ENCODE data around the gene MRPL4. TPM values are rescaled to one million over a fixed set of nuclear protein-coding genes. Genes with fewer than 3 reads are reported as not detected.

The MRPL4 gene
- total RNA-seq, 1 experiment from 2014 or later = 99.3 TPM

DNA sequence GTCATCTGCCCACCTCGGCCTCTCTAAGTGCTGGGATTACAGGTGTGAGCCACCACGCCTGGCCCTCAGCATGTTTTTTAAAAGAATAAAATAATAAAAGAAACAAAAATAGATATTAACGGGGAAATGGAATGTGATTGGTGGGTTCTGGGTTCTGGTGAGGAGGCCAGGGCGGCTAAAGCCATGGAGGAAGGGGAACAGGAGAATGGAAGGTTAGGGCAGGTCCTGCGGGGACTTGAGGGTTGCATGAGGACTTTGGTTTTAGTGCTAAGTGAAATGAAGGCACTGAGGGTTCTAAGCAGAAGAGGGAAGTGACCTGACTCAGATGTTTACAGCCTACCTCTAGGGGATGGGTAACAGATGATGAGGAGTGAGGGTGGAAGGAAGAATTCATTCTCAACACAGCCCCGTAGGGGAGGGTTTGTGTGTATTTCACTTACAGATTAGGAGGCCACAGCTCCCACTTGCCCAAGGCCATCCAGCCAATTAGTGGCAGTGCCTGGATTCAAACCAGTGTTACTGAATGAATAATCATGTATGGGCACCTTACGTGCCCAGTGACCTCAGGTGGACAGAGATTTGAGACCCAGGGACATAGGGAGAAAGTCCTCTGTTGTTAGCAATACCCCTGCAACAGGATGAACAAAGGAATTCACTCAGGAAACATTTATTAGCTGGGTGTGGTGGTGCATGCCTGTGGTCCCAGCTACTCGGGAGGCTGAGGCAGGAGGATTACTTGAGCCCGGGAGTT lies 6.7 kb upstream of the MRPL4 start:
- Histone ChIP-seq H2BK15ac (ENCODE audit: low read depth, low read length) (no peak overlapping the region), H3T11ph (ENCODE audit: low read length) (no peak overlapping the region), H3K27me3 (ENCODE audit: insufficient read depth, low read length) (no peaks in the 10 kb centered on the region), H2BK5ac (ENCODE audit: insufficient read length, low read length) (no peak overlapping the region), H3K4me1 (ENCODE audit: insufficient read depth, low read length) (no peaks in the 10 kb centered on the region), H2BK12ac (ENCODE audit: insufficient read length, low read depth, low read length) (no peak overlapping the region), H2AFZ (ENCODE audit: low read length) (no peak overlapping the region), H3K56ac (ENCODE audit: insufficient read length, low read depth, low read length) (no peak overlapping the region), H3K27ac (ENCODE audit: insufficient read length, low read depth, low read length) (no peak overlapping the region), H3K4ac (ENCODE audit: low read depth, low read length) (no peak overlapping the region), H4K91ac (ENCODE audit: insufficient read length, low read depth, low read length) (no peak overlapping the region), H3K79me1 (ENCODE audit: insufficient read depth, low read depth, low read length, poor library complexity, severe bottlenecking) (no peaks in the 10 kb centered on the region), H4K5ac (ENCODE audit: insufficient read length, low read depth, low read length) (no peak overlapping the region), H3K79me2 (ENCODE audit: insufficient read depth, low read length) (no peaks in the 10 kb centered on the region), H3K23me2 (ENCODE audit: insufficient read length, low read depth, low read length, poor library complexity, severe bottlenecking) (no peaks in the 10 kb centered on the region), H3K4me2 (ENCODE audit: insufficient read depth, insufficient read length, low read length) (no peak overlapping the region), H3K23ac (ENCODE audit: insufficient read length, low read depth, low read length) (no peak overlapping the region), H3K9me3 (ENCODE audit: control insufficient read depth, low read depth, low read length) (no peaks in the 10 kb centered on the region), H4K8ac (replicated peaks; ENCODE audit: insufficient read length, low read depth, low read length) (no peak overlapping the region), H3K14ac (ENCODE audit: insufficient read depth, low read length) (no peak overlapping the region), H2AK5ac (ENCODE audit: insufficient read length, low read length) (no peak overlapping the region), H2BK120ac (ENCODE audit: low read depth, low read length, poor library complexity, severe bottlenecking) (no peak overlapping the region), H4K20me1 (ENCODE audit: control insufficient read depth, insufficient read depth, insufficient read length) (no peaks in the 10 kb centered on the region), H3K18ac (ENCODE audit: insufficient read length, low read depth, low read length) (no peak overlapping the region), H3K9ac (ENCODE audit: extremely low read depth, insufficient read length, low read length) (no peak overlapping the region), H2BK20ac (ENCODE audit: low read depth, low read length, poor library complexity, severe bottlenecking) (no peak overlapping the region)
- no peak for DNase-seq
- no peaks in the 10 kb centered on the region; the same call in 1 of the 2 replicates for H3K27me3 Mint-ChIP-seq (ENCODE audit: low read depth)
- TF ChIP-seq, protein P1, sequence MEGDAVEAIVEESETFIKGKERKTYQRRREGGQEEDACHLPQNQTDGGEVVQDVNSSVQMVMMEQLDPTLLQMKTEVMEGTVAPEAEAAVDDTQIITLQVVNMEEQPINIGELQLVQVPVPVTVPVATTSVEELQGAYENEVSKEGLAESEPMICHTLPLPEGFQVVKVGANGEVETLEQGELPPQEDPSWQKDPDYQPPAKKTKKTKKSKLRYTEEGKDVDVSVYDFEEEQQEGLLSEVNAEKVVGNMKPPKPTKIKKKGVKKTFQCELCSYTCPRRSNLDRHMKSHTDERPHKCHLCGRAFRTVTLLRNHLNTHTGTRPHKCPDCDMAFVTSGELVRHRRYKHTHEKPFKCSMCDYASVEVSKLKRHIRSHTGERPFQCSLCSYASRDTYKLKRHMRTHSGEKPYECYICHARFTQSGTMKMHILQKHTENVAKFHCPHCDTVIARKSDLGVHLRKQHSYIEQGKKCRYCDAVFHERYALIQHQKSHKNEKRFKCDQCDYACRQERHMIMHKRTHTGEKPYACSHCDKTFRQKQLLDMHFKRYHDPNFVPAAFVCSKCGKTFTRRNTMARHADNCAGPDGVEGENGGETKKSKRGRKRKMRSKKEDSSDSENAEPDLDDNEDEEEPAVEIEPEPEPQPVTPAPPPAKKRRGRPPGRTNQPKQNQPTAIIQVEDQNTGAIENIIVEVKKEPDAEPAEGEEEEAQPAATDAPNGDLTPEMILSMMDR (conservative IDR thresholded peaks at IDR 0.05) = no peak
- H3K27ac Mint-ChIP-seq = peak overlapping the region in 2 of 3 experiments; percentile 77 to 79; a peak in 5 of 7 replicates
- WGBS (ENCODE audit: extremely low coverage, insufficient read length, low lambda C conversion rate) = no CpG with 5 or more reads among the region's 9 CpGs
- no peaks in the 10 kb centered on the region for H3K36me3 Mint-ChIP-seq (ENCODE audit: insufficient read depth in 1 of 3, low read depth in 3 of 3)
- no peaks in the 10 kb centered on the region; a peak in 1 of 5 replicates for H3K9me3 Mint-ChIP-seq
- no peak overlapping the region for H3K4me3 Mint-ChIP-seq
- H3K4me1 Mint-ChIP-seq = peaks cover 0 to 4% of the 10 kb centered on the region in 2 experiments; a peak in 1 of 4 replicates

Data from H9 (cell line).